HL-60/S4 treated with retinoic acid at 250 ng/mL for 4 days and 3 days (cell line): ENCODE results near the gene BPI.
"Not testable (repeated sequence)": the region's sequence is repeated elsewhere in the genome, so short reads cannot be mapped to it uniquely, and the experiment has no call there.

Experiments used
- in situ Hi-C: fragments of 300-500 bp; cut with MboI; formaldehyde crosslinking; loops from 2 replicates; pipeline ENCODE4 v1.7.0; 2022; ENCODE audit warnings: low sequenced_read_pairs

BPI gene

GRCh38 chr20:38303908-38304379 is at the start of gene BPI:
Gene BPI (plus strand): TSS chr20:38304156. CDS start chr20:38304224, 68 bp downstream.
- in situ Hi-C loops: no loop called here

GRCh38 chr20:38254621-38255020 is 49.3 kb upstream of the BPI start:
- in situ Hi-C loops: not testable (repeated sequence)

GRCh38 chr20:38255393-38255792 is 48.6 kb upstream of the BPI start:
- in situ Hi-C loops: no loop called here

GRCh38 chr20:38256021-38256420 is 47.9 kb upstream of the BPI start:
- in situ Hi-C loops: no loop called here

- in situ Hi-C loops: no loop called here
Observed at GRCh38 chr20:38256966-38257365, 47.0 kb upstream of the BPI start.

GRCh38 chr20:38258545-38259215 is 45.3 kb upstream of the BPI start:
- in situ Hi-C loops: no loop called here

- in situ Hi-C loops: no loop called here
Observed at GRCh38 chr20:38260025-38260377, 44.0 kb upstream of the BPI start.

GRCh38 chr20:38260378-38261053 is 43.4 kb upstream of the BPI start, which contains the start of gene KIAA1755:
Gene KIAA1755 (minus strand): TSS chr20:38260735. CDS start chr20:38260500, 235 bp downstream.
- in situ Hi-C loops: no loop called here

- in situ Hi-C loops: no loop called here
Observed at GRCh38 chr20:38261054-38261390, 42.9 kb upstream of the BPI start.

- in situ Hi-C loops: no loop called here
Observed at GRCh38 chr20:38262931-38263330, 41.0 kb upstream of the BPI start.

- in situ Hi-C loops: no loop called here
Observed at GRCh38 chr20:38266426-38266825, 37.5 kb upstream of the BPI start.

GRCh38 chr20:38267296-38267695 is 36.7 kb upstream of the BPI start:
- in situ Hi-C loops: no loop called here

- in situ Hi-C loops: no loop called here
Observed at GRCh38 chr20:38267901-38268514, 35.9 kb upstream of the BPI start.

- in situ Hi-C loops: no loop called here
Observed at GRCh38 chr20:38269040-38269439, 34.9 kb upstream of the BPI start.

- in situ Hi-C loops: no loop called here
Observed at GRCh38 chr20:38269715-38270114, 34.2 kb upstream of the BPI start.

GRCh38 chr20:38270869-38271605 is 32.9 kb upstream of the BPI start:
- in situ Hi-C loops: no loop called here

GRCh38 chr20:38271608-38272120 is 32.3 kb upstream of the BPI start:
- in situ Hi-C loops: no loop called here

GRCh38 chr20:38272398-38272797 is 31.6 kb upstream of the BPI start:
- in situ Hi-C loops: no loop called here

GRCh38 chr20:38272961-38273360 is 31.0 kb upstream of the BPI start:
- in situ Hi-C loops: no loop called here

- in situ Hi-C loops: no loop called here
Observed at GRCh38 chr20:38275815-38276550, 28.0 kb upstream of the BPI start.

GRCh38 chr20:38277285-38277684 is 26.7 kb upstream of the BPI start:
- in situ Hi-C loops: no loop called here
